Stimulated activated CD4-positive, alpha-beta T cell treated with anti-CD3 and anti-CD28 coated beads, Interleukin-1b, Interleukin-23, amount 100 ng/mL, for 1 hour (primary cell): Measurements from ENCODE around the gene CETP.
"Not testable (repeated sequence)": the region's sequence is repeated elsewhere in the genome, so short reads cannot be mapped to it uniquely, and the experiment has no call there.

Source experiments
- DNase-seq, 2 donors: peaks; one replicate each; pipeline ENCODE4 v3.0.0-alpha.2; 2020; ENCODE audit warnings: low read depth in 2 of 2

The CETP gene

DNA sequence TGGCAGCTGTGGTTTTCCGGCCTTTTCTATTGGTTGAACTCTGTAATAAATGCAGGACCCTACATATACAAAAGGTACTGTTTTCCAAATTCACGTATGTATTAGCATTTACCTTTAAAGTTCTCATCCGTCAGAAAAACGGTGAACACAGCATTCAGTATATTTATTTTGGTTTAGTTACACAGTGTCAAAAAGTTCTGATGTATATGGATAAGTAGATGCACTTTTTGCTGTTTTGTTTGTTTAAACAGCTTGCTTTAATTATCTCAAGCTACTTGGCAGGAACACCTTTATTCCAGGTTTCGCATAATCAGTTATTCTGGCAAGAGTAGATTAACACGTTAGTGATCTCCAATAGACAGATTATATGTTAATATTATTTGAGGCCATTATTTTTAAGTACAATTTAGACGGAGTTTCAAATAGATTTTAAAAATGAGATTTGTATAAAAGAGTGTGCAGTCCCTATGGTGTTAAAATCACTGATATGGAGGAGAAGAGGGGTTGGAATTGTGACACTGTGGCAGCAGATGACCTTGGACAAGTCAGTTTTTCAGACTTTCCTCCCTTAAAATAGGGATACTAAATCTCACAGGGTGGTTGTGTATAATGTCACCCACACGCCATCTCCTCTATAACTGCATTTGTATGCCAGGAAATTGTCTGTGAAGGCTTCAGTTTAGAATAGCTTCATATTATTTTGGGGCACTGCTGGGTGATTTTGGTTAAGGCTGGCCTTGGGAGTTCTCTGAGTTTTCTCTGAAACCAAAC lies 27.7 kb upstream of the CETP start:
- DNase-seq = no peak

GRCh38 chr16:56934599-56935145 lies 27.1 kb upstream of the CETP start:
- DNase-seq = not testable (repeated sequence)

GRCh38 chr16:56935201-56935600 lies 26.5 kb upstream of the CETP start:
- DNase-seq = no peak

GRCh38 chr16:56936491-56936890 lies 25.3 kb upstream of the CETP start:
- DNase-seq = no peak

DNA sequence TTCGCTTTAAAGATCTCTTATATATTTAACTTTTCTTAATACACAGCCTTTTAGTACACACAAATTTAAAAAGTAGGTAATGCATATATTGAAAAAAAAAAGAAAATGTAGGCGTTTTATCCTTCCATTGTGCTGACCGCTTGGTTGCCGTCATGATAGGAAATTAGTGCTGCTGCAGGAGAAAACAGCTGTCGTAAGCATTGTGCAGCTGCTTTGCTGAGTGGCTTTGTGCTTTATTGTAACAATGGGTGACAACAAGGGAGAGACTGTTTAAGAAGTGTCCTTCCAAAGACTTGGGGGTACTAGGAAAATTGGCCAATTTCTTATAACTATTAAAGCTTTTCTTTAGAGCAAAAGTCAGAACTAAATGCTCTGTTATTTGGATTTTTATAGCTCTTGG lies 24.8 kb upstream of the CETP start:
- DNase-seq = no peak

DNA sequence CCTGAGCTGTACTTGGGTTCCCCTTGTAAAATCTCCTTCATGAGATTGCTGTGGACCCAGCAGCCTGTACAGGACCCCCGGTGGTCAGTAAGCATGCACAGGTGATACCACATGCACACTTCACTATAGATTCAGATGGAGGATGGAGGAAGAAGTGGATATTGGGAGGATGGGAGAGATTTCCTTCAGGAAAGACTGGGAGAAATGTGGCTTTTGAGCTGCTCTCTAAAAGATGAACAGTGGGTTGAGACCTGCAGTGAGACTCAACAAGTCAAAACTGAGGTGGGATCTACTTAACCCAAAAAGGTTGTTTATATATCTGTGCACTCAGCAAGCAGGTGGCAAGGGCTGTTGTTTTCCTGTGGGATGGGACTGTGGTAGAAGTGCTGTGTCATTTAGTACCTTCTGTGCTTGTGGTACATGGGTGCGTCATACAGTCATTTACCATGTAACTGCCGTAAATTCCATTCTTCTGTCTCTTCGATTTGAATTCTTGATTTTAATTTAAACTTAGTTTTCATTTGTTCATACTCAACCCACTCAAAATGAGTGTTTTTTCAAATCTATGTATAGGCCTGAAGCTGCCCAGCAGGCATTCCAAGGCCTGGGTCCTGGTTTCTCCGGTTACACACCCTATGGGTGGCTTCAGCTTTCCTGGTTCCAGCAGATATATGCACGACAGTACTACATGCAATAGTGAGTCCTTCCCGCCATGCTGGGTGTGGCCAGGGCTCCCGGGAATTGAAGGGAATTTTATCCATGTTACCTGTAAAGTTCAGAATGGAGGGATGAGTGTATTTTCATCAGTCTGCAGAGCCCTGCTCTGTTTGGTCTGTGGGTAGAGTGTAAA lies 22.9 kb upstream of the CETP start:
- no peak for DNase-seq

DNA sequence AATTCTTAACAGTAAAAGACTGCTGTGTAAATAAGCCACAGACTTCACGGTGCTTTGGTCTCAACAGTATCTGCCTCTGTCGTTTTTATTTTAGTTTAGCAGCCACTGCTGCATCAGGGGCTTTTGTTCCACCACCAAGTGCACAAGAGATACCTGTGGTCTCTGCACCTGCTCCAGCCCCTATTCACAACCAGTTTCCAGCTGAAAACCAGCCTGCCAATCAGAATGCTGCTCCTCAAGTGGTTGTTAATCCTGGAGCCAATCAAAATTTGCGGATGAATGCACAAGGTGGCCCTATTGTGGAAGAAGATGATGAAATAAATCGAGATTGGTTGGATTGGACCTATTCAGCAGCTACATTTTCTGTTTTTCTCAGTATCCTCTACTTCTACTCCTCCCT lies 21.9 kb upstream of the CETP start:
- DNase-seq = no peak

DNA sequence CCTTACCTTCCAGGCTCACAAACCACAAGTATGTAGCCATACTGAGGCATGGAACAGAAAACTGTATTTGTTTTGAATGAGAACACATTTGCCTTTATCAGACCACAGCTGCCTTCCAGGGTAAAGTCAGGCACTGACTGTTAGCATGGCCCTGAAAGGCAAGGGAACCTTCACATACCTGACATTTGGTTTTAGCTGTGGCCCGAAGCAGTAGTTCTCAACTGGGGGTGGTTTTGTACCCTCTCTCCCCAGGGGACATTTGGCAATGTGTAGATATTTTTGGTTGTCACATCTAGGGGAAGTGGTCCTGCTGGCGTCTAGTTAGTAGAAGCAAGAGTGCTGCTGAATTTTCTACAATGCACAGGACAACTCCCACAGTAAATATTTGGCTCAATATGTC lies 20.7 kb upstream of the CETP start:
- DNase-seq = no peak

DNA sequence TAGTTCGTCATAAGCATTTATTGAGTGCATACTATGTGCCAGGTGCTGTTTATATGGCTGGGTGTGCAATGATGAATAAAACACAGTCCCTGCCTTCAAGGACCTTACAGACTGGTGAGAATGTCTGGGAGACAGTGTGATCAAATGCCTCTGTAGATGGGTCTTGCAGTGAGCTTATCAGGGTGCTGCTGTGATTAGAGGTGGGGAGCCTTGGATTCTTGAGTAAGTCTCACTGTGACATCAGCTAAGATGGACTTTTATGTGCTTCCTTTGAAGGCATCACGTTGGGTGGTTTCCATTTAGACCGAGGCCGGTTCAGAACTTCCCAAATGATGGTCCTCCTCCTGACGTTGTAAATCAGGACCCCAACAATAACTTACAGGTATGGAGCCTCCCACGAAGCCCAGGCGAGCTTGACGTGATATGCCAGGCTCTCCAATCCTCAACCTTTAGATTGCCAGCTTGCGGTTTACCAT lies 19.9 kb upstream of the CETP start:
- no peak for DNase-seq

GRCh38 chr16:56943761-56944375 lies 17.9 kb upstream of the CETP start:
- no peak for DNase-seq

- DNase-seq = no peak
These were observed 16.6 kb upstream of the CETP start for GRCh38 chr16:56944954-56945839.

- no peak for DNase-seq
These were observed 15.8 kb upstream of the CETP start for GRCh38 chr16:56945847-56946527.

GRCh38 chr16:56946767-56947603 lies 14.8 kb upstream of the CETP start:
- DNase-seq = no peak

DNA sequence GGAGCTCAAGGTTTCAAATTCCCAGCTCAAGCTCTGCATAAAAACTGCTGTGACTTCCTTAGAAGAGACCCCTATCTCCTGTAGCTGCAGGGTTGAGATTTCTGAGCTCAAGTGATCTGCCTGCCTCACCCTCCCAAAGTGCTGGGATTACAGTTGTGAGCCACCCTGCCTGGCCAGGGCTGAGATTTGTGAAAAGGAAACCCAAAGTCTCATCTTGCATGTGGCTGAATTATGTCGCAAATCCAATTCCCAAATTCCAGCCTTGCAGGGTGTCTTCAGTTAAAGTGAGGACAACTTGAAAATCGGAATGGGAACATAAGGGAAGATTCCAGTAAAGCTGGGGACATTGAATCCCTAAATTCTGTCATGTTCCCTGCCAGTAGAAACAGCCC lies 14.2 kb upstream of the CETP start:
- DNase-seq = no peak

DNA sequence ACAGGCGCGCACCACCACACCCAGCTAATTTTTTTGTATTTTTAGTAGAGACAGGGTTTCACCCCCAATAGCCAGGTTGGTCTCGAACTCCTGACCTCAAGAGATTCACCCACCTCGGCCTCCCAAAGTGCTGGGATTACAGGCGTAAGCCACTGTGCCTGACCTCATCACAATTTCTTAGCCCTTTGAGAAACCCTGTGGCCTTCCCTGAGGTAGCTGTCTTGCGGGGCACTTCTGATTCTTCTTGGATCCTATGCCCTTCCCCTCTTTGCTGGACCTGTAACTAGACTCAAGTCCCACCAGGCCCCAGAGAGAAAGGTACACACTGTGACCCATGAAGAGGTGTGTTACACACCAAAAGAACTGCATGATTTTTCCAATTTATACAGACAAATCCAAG lies 13.5 kb upstream of the CETP start:
- no peak for DNase-seq

- no peak for DNase-seq
These were observed 11.7 kb upstream of the CETP start for GRCh38 chr16:56950051-56950450.

- DNase-seq = no peak
These were observed 11.3 kb upstream of the CETP start for GRCh38 chr16:56950455-56950854.

GRCh38 chr16:56950881-56951771 lies 10.6 kb upstream of the CETP start:
- no peak for DNase-seq

- DNase-seq = no peak
These were observed 8.7 kb upstream of the CETP start for GRCh38 chr16:56953006-56953405.
